Panc1 (cell line): ENCODE results near the gene KNTC1.

Experiments used
- POLR2AphosphoS5 ChIP-seq: IDR thresholded peaks from 2 replicates; pipeline ENCODE4 v1.6.1; 2012; ENCODE audit warnings: mild to moderate bottlenecking, low read depth, low read length, moderate library complexity
- TF ChIP-seq, protein P1 (sequence below): fragments of 450-650 bp; IDR thresholded peaks from 2 replicates; pipeline ENCODE4 v1.5.1; 2017; ENCODE audit warnings: mild to moderate bottlenecking

DNA sequence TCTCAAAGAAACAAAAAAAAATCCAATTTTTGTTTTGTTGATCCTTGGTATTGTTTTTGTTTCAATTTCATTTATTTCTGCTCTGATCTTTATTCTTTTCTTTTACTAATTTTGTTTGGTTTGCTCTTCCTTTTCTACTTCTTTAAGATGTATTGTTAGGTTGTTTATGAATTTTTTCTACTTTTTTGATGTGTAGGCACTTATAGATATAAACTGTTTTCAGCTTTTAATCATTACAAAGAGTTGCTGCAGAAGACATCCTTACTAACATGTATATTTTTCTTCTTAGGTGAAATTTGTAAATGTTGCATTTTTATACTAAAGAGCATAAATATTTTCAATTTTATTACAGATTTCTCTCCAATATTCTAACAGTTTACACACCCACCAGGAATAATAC lies 69.8 kb downstream of the KNTC1 start:
- TF ChIP-seq, protein P1, sequence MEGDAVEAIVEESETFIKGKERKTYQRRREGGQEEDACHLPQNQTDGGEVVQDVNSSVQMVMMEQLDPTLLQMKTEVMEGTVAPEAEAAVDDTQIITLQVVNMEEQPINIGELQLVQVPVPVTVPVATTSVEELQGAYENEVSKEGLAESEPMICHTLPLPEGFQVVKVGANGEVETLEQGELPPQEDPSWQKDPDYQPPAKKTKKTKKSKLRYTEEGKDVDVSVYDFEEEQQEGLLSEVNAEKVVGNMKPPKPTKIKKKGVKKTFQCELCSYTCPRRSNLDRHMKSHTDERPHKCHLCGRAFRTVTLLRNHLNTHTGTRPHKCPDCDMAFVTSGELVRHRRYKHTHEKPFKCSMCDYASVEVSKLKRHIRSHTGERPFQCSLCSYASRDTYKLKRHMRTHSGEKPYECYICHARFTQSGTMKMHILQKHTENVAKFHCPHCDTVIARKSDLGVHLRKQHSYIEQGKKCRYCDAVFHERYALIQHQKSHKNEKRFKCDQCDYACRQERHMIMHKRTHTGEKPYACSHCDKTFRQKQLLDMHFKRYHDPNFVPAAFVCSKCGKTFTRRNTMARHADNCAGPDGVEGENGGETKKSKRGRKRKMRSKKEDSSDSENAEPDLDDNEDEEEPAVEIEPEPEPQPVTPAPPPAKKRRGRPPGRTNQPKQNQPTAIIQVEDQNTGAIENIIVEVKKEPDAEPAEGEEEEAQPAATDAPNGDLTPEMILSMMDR = no peak
- TF ChIP-seq POLR2AphosphoS5 = no peak
